Stimulated activated effector memory CD8-positive, alpha-beta T cell treated with anti-CD3 and anti-CD28 coated beads, Interleukin-12 subunit alpha, Interleukin-12 subunit beta, amount 100 ng/mL, for 72 hours (primary cell): ENCODE data around the gene SLC9A2.

Source experiments
- ATAC-seq: fragments of 150-1000 bp; cut with Tn5 transposase; 2 replicates; pipeline ENCODE4 v1.10.0; 2021
- DNase-seq, 2 donors: peaks; one replicate each; pipeline ENCODE4 v3.0.0; 2021 to 2022; ENCODE audit warnings: low spot score in 2 of 2
- H3K27ac Mint-ChIP-seq: one replicate; pipeline ENCODE4 v1.8.0; 2022; ENCODE audit warnings: mild to moderate bottlenecking, mixed read lengths
- H3K36me3 Mint-ChIP-seq: one replicate; pipeline ENCODE4 v1.8.0; 2022; ENCODE audit warnings: mild to moderate bottlenecking, mixed read lengths
- H3K4me1 Mint-ChIP-seq: one replicate; pipeline ENCODE4 v1.8.0; 2022; ENCODE audit warnings: mixed read lengths
- H3K4me3 Mint-ChIP-seq: one replicate; pipeline ENCODE4 v1.8.0; 2022; ENCODE audit warnings: mild to moderate bottlenecking, mixed read lengths
- H3K9me3 Mint-ChIP-seq: one replicate; pipeline ENCODE4 v1.8.0; 2022; ENCODE audit warnings: mixed read lengths

SLC9A2 gene

DNA sequence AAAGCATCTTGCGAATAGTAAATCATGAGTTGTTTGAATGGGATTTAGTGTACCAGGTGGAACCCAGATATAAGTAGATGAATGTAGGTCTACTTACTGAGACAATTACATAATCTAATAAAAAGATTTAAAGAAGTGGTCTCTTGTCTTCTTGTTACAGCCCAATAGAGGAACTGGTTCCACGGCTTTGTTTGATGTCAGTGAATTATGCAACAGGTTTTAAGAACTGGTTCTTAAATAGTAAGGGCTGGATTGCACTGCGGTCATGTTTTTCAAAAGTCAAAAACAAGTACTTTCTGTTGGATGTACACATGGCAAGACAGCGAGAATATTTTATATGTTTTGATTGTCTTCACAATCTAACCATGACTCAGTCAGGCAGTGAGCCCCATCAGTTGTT, 15.4 kb upstream of the SLC9A2 start:
- peaks cover 3% of the 10 kb centered on the region for H3K9me3 Mint-ChIP-seq

DNA sequence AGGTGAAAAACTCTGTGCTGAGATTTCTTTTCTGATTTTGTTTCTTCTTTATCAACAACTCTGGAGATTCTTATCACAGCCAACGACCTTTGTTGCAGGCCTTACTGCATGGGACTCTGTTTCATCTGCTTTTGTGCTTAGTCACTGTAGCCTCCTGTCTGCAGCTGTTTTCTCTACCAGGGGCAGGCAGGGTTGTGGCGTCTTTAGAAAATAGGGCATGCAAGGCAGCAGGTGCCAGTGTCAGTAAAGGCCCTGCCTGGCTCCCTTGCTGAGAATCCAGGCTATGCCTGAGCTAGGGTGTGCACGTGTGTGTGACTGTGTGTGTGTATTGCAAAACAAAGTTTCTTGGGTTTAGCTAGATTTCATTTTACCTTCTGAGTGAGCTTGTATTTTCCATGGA, 14.6 kb upstream of the SLC9A2 start:
- Mint-ChIP-seq H3K36me3 (no peaks in the 10 kb centered on the region), H3K27ac (no peak overlapping the region)
- no peak for DNase-seq

More for the DNA sequence above, 15.4 kb upstream of the SLC9A2 start:
- no peak for ATAC-seq
- Mint-ChIP-seq H3K4me3 (no peak overlapping the region), H3K27ac (no peak overlapping the region), H3K4me1 (no peaks in the 10 kb centered on the region), H3K36me3 (no peaks in the 10 kb centered on the region)
- DNase-seq: no peak

DNA sequence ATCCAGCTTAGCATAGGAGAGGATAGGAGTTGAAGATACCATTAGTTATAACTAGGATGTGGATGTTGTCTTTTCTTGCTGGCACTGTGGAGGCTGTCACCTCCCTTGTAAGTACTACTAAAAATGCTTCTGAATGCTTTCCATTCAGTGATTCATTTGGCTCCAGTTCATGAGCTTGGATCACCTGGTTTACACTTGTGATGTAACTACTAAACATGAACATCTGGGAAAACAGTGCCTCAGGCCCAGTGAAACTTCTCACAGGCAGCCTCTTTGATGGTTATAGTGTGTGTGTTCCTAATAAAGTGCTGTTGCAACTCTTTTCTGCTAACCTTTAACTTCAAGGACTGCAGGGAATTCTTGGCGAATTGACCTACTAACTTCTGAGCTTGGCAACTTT, 13.0 kb upstream of the SLC9A2 start:
- ATAC-seq (no peak), DNase-seq (no peak)
- H3K36me3 Mint-ChIP-seq: no peaks in the 10 kb centered on the region
- no peak overlapping the region for H3K27ac Mint-ChIP-seq
- no peaks in the 10 kb centered on the region for H3K4me1 Mint-ChIP-seq
- no peaks in the 10 kb centered on the region for H3K9me3 Mint-ChIP-seq
- H3K4me3 Mint-ChIP-seq: no peak overlapping the region

More for the DNA sequence above, 14.6 kb upstream of the SLC9A2 start:
- Mint-ChIP-seq H3K4me1 (no peaks in the 10 kb centered on the region), H3K4me3 (no peak overlapping the region), H3K9me3 (peaks cover 3% of the 10 kb centered on the region)
- no peak for ATAC-seq

DNA sequence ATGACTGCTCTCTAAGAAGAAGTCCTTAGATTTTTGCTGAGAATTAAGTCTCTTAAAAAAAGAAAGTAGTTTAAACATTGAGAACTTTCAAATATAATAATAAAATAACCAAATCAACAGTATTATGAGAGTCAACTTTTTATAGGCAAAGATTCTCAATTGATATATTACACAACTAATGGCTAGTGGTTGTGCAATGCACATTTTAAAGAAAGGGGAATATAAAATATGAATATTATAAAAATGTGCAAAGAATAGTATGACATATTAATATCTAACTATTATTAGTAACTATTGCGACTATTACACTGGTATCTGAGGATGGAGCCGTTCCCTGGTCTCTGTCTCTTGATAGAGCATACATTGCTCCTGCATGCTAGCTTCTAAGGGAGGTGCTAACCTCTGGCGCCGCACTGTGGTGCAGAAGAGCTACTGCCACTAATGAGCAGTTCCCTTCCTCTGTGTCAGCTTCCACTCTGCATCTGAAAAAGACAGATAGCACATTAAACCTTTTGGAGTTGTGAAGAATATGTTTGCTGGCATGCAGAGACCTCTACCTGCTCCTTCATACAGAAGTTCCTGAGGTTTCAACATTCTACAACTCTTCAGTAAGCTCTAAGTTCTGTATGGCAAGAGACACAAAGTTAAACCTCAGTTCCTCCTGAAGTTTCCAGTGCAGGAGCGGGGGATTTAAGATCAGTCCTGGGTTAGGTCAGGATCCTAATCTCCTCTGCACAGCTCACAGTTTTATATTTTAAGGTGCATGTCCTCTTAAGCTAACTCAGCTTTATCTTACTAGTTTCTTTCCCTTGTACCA, 3.5 kb upstream of the SLC9A2 start:
- H3K4me1 Mint-ChIP-seq: peaks cover 12% of the 10 kb centered on the region
- ATAC-seq (peak; percentile 80), DNase-seq (no peak)
- no peak overlapping the region for H3K4me3 Mint-ChIP-seq
- no peak overlapping the region for H3K27ac Mint-ChIP-seq
- H3K9me3 Mint-ChIP-seq: no peaks in the 10 kb centered on the region
- no peaks in the 10 kb centered on the region for H3K36me3 Mint-ChIP-seq

DNA sequence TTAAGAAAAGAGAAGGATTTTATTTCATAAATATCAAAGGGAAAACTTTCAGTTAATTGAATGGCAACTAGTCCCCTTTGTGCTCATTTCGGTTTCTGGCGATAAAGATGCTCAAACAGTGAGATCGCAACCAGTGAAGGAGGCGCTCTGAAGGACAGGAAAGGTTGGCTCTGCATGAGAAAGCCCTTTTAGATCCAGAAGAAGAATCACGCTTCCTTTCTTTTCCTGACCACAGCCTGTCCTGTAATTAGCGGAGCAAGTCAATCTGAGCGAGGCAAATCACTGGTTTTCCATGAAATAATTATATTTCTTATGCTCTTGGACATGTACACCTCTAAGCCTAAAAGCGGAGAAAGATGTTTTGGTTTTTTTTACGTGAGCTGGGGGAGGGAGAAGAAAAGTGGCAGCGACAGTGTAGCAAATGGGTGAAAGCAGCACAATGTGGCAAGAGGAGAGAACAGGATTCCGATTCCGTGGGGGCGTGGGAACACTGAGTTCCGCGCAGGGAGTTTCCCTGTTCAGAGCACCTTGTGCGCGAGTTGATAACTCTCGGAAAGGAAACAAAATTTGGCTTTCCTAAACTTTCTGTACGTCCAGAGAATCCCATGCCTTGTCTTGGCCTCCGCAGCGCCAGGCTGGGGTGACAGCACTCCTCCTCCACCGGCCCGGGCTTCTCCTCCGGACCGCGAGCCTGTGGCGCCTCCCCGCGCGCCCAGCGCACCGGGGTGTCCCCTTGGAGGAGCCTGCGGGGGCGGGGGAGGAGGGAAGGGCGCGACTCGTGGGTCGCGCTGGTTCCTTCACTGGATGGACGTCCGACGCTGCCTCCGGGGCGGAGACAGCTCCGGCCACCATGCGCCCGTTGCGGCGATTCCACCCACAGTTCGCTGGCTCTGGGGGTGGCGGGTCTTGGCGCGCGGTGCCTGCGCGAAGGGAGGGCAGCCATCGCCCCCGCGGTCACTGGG, 620 bp upstream of the SLC9A2 start:
- Mint-ChIP-seq H3K9me3 (no peaks in the 10 kb centered on the region), H3K4me3 (peak overlapping the region; percentile 52), H3K27ac (no peak overlapping the region), H3K36me3 (no peaks in the 10 kb centered on the region), H3K4me1 (peaks cover 12% of the 10 kb centered on the region)
- ATAC-seq: peak; percentile 33
- peak in 1 of 2 donors; percentile 51 for DNase-seq

DNA sequence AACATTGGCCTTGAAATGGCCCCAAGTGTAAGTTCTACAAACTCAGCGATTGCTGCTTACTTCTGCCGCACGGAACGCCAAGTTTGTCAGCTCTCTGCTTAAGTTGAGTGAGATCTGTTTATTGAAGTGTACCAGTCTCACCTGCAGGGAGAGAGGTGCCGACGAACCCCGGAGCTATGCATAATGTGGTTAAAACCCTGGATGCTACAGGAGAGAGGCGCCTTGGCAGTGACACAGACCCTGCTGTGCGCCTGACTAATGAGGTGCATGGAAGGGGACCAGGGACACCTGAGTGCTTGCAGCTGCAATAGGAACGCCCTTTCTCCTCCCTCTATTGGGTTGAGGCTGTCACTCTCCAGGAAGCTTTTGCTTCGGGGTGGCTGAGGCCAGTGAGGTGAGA, 979 bp downstream of the SLC9A2 start:
- no peak for ATAC-seq

DNA sequence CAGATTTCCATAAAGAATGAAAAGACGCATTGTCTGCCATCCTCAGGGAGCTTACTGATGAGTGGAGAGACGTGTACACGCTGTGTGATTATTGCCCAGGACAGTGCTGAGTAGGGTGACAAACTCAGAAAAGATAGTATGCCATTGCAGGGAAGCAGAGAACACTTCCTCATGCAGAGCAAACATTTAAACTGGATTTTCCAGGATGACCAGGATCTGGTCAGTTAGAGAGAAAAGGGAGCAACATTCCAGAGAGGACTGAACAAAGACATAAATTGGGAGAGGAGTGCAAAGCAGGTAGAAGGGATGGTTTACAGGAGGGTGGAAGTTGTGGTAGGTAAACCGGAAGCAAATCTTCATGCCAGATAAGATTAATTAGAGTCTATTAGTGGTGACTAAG, 2.3 kb downstream of the SLC9A2 start:
- no peak overlapping the region for H3K4me3 Mint-ChIP-seq
- H3K9me3 Mint-ChIP-seq: no peaks in the 10 kb centered on the region
- peaks cover 12% of the 10 kb centered on the region for H3K4me1 Mint-ChIP-seq
- H3K36me3 Mint-ChIP-seq: no peaks in the 10 kb centered on the region
- DNase-seq (no peak), ATAC-seq (no peak)
- H3K27ac Mint-ChIP-seq: no peak overlapping the region

More for the DNA sequence above, 979 bp downstream of the SLC9A2 start:
- peak overlapping the region; percentile 34 for H3K4me3 Mint-ChIP-seq
- H3K27ac Mint-ChIP-seq: no peak overlapping the region
- H3K36me3 Mint-ChIP-seq: no peaks in the 10 kb centered on the region
- H3K4me1 Mint-ChIP-seq: peaks cover 12% of the 10 kb centered on the region
- no peak for DNase-seq
- H3K9me3 Mint-ChIP-seq: no peaks in the 10 kb centered on the region

DNA sequence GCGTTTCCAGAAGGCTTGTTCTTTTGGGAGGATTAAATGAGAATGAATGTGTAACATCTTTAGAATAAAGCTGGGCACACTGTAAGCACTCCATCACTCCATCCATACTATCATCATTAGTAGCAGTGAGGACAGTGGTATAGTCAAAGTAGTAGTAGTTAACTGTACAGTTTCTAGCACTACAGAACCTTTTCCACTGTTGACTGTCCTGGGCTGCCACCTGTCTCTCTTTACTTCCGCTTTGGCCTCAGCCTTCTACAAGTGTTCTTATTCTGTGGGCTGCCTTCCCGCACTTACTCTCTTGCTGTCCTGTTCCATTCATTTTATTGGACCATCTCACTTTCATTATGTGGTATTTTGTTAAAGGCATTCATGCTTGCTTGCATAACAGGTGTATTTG, 3.3 kb downstream of the SLC9A2 start:
- no peaks in the 10 kb centered on the region for H3K9me3 Mint-ChIP-seq
- H3K4me3 Mint-ChIP-seq: no peak overlapping the region
- ATAC-seq (no peak), DNase-seq (no peak)
- H3K27ac Mint-ChIP-seq: no peak overlapping the region
- no peaks in the 10 kb centered on the region for H3K36me3 Mint-ChIP-seq
- H3K4me1 Mint-ChIP-seq: peaks cover 12% of the 10 kb centered on the region

DNA sequence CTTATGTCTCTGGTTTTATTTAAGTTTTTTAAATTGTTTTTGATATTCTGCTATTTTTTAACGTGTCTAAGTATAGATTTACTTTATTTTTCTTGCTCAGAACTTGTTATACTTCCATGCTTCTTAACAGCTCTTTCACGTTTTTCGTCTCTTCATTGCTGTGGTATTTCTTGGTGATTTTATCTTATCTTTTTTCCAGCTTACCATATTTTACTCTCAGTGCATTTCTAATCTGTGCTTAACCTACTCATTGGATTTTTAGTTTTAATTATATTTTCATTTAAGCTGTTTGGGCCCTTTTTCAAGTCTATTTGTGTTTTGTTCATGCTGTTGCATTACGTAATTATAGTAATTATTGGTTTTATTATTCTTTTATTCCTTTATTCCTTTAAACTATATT, 11.1 kb downstream of the SLC9A2 start:
- Mint-ChIP-seq H3K4me3 (no peak overlapping the region), H3K9me3 (no peaks in the 10 kb centered on the region), H3K36me3 (no peaks in the 10 kb centered on the region), H3K27ac (no peak overlapping the region), H3K4me1 (no peaks in the 10 kb centered on the region)
- no peak for ATAC-seq
- DNase-seq: no peak

DNA sequence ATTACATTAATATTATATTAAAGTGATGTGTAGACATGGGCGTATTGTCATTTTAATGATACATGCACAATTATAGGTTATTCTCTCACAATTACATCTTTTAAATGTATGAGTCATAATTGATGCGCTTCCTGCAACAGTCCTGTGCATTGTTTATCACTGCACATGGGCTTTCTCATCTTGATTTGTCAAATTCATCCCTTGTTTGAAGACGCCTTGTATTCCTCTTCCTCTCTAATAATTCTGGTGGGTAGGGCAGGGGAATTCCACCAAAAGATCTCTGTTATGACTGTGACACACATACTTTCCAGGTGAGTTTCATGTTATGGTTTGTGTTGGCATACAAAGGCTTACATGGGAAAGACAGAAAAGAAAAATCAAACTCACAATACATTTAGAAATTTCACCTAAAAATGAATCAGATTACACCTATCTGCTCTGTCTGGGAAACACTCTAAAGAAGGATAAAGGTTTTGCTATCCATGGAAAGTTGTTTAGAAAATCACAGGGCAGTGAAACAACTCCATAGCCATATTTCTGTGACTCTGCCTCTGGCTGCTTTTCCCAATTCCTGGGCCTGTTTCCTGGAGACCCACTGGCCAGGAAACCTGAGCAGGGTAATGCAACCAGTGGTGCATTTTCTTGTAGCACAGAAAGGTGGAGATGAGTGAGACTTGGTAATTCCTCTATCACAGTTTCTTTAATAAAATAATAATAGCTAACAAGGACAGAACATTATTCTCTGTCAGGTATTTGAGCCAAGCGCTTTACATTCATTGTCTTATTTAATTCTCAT, 13.2 kb downstream of the SLC9A2 start:
- H3K9me3 Mint-ChIP-seq: no peaks in the 10 kb centered on the region
- no peak overlapping the region for H3K27ac Mint-ChIP-seq
- H3K36me3 Mint-ChIP-seq: no peaks in the 10 kb centered on the region
- H3K4me1 Mint-ChIP-seq: no peaks in the 10 kb centered on the region
- DNase-seq (no peak), ATAC-seq (no peak)
- no peak overlapping the region for H3K4me3 Mint-ChIP-seq

DNA sequence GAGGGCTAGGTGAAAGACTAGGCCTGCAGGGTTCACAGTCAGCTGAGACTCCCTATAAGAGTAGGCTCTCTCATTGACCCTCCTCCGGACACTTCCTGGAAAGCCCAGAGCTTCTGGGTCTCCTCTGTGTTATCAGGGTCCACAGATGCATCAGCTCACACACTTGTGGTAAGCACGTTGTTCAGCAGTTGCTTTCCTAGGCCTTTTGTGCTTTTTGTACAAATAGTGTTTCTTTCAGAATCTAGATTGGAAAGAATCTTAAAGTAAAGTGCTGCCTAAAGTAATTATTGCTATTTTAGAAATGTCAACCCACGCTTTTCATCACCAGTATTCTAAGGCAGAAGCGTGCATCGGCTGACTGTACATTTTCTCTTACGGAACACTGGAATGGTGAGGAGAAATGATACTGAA, 15.5 kb downstream of the SLC9A2 start:
- no peaks in the 10 kb centered on the region for H3K36me3 Mint-ChIP-seq
- H3K9me3 Mint-ChIP-seq: no peaks in the 10 kb centered on the region
- ATAC-seq (no peak), DNase-seq (no peak)
- H3K4me3 Mint-ChIP-seq: no peak overlapping the region
- H3K27ac Mint-ChIP-seq: no peak overlapping the region
- H3K4me1 Mint-ChIP-seq: no peaks in the 10 kb centered on the region

DNA sequence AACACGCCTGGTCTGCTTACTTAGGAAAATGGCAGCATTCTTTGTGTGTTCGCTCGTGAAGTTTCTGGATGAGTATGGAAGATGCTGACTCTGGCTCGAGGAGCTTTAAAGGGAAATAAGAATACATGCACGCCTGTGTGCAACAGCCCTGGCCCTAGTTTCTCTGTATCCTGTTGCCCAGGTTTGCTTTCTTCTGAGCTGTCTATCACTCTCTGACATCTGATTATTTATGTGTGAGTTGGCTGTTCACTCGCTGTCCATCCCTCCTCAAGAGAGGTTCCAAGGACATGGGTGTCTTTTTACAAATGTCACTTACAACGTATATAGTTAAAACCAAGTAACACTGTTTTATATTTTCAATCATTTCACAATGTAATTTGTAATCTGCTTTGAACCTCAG, 16.0 kb downstream of the SLC9A2 start:
- ATAC-seq: no peak
- H3K9me3 Mint-ChIP-seq: no peaks in the 10 kb centered on the region

DNA sequence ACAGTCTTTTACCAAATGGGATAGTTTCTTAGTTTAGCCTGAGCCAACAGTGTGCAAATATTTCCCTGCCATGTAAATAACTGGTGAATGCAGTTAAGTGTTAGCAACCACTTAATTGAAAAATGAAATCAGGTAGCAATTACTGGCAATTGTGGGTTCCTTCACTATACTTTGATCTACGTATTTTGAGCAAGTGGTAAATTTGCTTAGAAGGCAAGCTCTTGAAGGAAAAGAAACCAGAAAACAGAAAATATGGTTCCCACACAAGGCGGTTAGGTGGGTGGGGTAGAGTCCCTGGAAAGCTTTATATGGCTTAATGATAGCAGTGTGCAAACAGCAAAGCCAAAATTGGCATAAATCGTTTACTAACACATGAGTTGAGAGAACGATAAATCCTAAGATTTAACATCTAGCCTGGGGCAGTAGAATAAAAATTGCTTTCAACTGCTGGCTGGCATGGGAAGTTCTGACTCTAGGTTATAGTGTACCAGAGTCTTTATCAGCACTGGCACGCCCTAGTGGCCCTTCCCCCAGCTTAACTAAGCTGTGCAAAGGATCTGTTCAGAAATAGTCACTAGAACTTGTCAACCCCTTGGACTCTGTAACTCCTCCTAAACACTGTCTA, 17.0 kb downstream of the SLC9A2 start:
- Mint-ChIP-seq H3K27ac (no peak overlapping the region), H3K9me3 (no peaks in the 10 kb centered on the region), H3K4me3 (no peak overlapping the region), H3K36me3 (no peaks in the 10 kb centered on the region), H3K4me1 (no peaks in the 10 kb centered on the region)
- DNase-seq (no peak), ATAC-seq (no peak)

More for the DNA sequence above, 16.0 kb downstream of the SLC9A2 start:
- H3K27ac Mint-ChIP-seq: no peak overlapping the region
- no peaks in the 10 kb centered on the region for H3K4me1 Mint-ChIP-seq
- H3K4me3 Mint-ChIP-seq: no peak overlapping the region
- no peak for DNase-seq
- no peaks in the 10 kb centered on the region for H3K36me3 Mint-ChIP-seq

DNA sequence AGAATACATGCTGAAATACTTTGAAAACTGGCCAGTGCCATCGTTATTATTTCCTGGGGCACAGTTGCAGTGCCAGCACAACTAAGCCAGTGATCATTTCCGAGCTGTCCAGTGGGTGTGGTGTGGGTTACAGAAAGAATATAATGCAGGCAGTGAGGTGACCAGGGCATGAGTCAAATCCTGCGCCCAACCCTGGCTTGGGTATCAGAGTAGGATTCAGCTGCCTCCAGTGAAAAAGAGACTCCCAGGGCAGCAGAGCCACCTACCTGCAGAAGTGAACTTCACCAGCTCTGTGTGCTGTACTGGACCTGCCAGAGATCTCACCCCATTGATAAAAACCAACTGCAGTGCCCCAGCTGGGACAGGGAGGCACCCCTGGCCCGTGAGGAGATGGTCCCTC, 18.0 kb downstream of the SLC9A2 start:
- DNase-seq: no peak
- Mint-ChIP-seq H3K9me3 (no peaks in the 10 kb centered on the region), H3K4me1 (no peaks in the 10 kb centered on the region), H3K27ac (no peak overlapping the region), H3K36me3 (no peaks in the 10 kb centered on the region), H3K4me3 (no peak overlapping the region)
- ATAC-seq: no peak

DNA sequence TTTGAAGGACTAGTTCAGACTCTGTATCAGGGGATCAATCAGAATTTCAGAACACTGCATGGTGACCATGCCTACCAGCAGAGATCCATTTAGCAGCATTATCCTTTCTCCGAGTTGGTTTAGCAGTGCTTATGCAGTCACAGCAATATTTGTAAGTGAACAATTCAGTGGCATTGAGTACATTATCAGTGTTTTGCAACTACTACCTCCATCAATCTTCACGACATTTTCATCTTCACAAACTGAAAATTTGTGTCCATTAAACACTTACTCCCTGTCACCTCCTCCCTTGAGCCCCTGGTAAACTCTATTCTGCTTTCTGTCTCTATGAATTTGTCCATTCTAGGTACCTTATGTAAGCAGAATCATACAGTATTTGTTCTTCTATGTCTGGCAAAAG, 20.1 kb downstream of the SLC9A2 start:
- no peaks in the 10 kb centered on the region for H3K4me1 Mint-ChIP-seq
- DNase-seq (no peak), ATAC-seq (no peak)
- no peaks in the 10 kb centered on the region for H3K36me3 Mint-ChIP-seq
- H3K27ac Mint-ChIP-seq: no peak overlapping the region
- H3K4me3 Mint-ChIP-seq: no peak overlapping the region
- no peaks in the 10 kb centered on the region for H3K9me3 Mint-ChIP-seq
